GM12891 (cell line): ENCODE data around the gene ERVK3-1.

Experiments used
- POLR2A ChIP-seq: IDR thresholded peaks from 2 replicates; pipeline ENCODE4 v1.6.1; 2011; ENCODE audit warnings: low read depth, low read length, control low read depth
- TAF1 ChIP-seq: IDR thresholded peaks from 2 replicates; pipeline ENCODE4 v1.6.1; 2011; ENCODE audit warnings: low read depth, low read length, control low read depth

GRCh38 chr19:58296104-58296503, 9.1 kb upstream of the ERVK3-1 start:
- TF ChIP-seq TAF1 (no peak), POLR2A (no peak)
